Left kidney (tissue), 8 donors: ENCODE measurements around the gene DMGDH. TPM values are rescaled to one million over a fixed set of nuclear protein-coding genes. Genes with fewer than 3 reads are reported as not detected.
A peak's percentile ranks its signal among the peaks of the same experiment; 100 is the strongest.

Experiments used
- DNase-seq: peaks from one replicate; pipeline ENCODE4 v3.0.0-alpha.2; 2013
- long read RNA-seq, 8 donors: transcript quantifications; one replicate each; lab custom pipeline, GENCODE V29; 2026
- polyA plus RNA-seq: library from polyadenylated mRNA; unstranded; fragments of 120-200 nt; gene quantifications from one replicate; pipeline ENCODE4 v1.2.1, GENCODE V29; 2013; ENCODE audit not compliant: insufficient read length

The DMGDH gene
- 23.9 TPM for polyA plus RNA-seq
- long read RNA-seq, donor 1, partial matches to known transcripts: 0 of 3 reads
- long read RNA-seq, donor 1, other reads (novel, unspliced or antisense): 0 of 3 reads
- long read RNA-seq, donor 2, partial matches to known transcripts: 0 of 3 reads
- long read RNA-seq, donor 2, other reads (novel, unspliced or antisense): 0 of 3 reads
- long read RNA-seq, donor 3, partial matches to known transcripts: 0 of 3 reads
- long read RNA-seq, donor 3, other reads (novel, unspliced or antisense): 0 of 3 reads
- long read RNA-seq, donor 4, partial matches to known transcripts: 25 of 94 reads
- long read RNA-seq, donor 4, other reads (novel, unspliced or antisense): 69 of 94 reads
- long read RNA-seq, donor 5, partial matches to known transcripts: 14 of 15 reads
- long read RNA-seq, donor 5, other reads (novel, unspliced or antisense): 0 of 15 reads
- long read RNA-seq, donor 6: 0 reads
- long read RNA-seq, donor 7, partial matches to known transcripts: 790 of 871 reads
- long read RNA-seq, donor 7, other reads (novel, unspliced or antisense): 80 of 871 reads
- long read RNA-seq, donor 8, partial matches to known transcripts: 166 of 348 reads
- long read RNA-seq, donor 8, other reads (novel, unspliced or antisense): 180 of 348 reads

DNA sequence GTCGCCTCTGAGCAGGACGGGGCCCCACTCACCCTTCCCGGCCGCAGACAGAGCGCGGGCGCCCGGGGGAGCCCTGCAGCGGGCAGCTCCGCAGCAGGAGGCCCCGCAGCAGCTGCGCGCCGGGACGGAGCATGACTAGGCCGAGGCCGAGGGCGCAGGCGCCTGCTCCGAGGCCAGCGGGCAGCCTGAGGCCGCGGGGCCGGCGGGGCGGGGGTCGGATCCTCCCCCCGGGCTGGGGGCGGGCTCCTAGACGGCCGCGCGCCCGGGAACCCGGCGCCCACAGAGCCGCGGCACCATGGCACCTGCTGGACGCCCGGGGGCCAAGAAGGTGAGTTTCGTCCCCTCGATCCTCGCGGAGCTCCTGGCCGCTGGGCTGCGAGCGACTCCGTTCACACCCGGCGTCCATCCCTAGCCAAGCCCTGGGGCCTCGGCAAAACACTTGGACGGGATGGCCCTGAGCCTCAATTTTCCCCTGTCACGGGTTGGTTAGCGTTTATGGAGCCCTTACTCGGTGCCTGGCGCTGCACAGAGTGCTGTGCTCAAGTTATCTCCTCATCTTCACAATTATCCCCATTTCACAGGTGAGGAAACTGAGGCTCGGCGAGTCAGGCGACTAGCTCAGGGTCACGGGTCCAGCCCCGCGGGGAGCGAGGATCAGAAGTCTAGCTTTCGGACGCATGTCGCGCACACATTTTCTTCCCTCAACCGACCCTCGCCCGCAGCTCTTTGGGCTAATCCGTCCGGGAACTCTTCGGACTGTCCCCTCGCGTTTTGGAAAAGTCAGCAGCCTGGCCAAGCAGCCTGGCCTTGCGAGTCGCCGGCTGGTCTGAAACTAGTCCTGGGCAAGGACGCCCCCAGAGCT, at the start of gene DMGDH, which contains the start of gene BHMT2:
Gene DMGDH (minus strand): TSS at position 187 of the 862 bp plus-strand sequence. CDS start 54 bp downstream, at position 133.
Gene BHMT2 (plus strand): TSS at position 280 of the 862 bp plus-strand sequence. CDS start 16 bp downstream, at position 296.
- DNase-seq: peak; percentile 32

DNA sequence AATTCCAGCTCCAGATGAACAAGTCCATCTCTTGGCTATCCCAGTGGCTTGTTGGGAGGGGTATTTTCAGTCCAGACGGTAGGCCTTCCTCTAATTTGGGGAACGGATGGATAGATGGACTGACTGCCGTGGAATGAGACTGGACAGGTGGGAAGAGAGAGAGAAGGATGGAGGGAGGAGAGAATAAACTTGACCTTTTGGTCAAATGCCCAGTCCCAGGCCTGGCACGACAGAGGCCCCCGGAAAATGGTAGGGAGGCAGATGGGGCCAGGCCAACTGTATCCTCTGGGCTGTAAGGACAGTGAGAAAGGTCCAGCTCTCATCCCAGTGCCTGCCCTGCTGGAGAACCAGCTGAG, 43.2 kb upstream of the DMGDH start:
- no peak for DNase-seq

DNA sequence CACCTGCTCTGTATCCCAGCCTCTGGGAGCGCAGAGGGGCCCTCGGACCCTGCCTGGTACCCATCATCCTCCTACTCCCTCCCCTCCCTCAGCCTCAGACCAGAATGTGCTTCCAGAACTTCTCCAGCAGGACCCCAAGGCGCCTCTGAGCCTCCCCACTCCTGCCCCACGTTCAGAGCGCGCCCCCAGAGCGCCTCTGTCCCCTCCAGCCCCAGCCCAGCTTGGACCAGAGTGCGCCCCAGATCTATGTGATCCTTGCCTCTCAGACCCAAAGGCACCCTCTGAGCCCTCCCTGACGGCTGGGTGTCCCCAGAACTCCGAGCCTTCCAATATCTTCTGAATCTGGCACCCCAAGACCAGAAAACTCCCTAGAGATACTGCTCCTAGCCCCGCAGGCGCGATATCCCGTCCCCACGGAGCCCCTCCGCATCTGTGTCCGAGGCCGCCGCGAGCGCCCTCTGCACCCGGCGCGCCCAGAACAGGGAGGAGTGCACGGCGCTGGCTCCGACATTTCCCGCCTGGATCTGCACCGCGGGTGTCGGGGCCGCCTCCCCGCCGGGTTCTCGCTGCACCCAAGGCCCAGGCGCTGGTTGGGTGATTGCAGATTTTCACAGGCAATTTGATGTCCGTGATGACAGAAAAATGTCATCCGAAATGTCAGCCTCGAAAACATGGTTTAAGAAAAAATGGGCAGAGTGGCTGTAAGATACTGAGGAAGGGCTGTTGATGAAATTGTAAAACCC, 42.7 kb upstream of the DMGDH start:
- DNase-seq: no peak

DNA sequence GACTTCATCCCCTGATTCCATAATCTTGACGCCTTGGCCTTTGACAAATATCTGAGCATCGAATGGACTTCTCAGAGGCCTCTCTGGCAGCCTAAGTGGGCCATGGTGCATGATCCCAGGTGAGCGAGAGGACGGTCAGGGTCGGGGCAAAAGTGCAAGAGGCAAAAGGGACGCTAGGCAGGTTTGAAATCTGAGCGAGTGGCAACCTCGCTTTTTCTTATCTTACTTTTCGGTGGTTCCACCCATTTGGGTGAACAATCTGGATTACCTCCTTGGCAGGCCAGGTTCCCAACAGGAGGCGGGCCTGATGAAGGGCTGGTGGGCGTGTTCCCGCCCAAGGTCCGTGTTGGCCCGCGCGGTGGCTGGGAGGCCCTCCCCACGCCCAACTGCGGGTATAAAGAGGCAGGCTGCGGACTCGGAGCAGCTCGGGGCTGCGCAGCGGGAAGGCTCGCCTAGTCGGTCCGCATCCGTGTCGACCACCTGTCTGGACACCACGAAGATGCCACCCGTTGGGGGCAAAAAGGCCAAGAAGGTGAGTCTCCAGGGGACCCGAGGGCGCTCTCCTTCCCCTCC, 42.0 kb upstream of the DMGDH start, which contains the start of gene BHMT:
Gene BHMT (plus strand): TSS at position 423 of the 573 bp plus-strand sequence. CDS start 77 bp downstream, at position 500.
- no peak for DNase-seq

DNA sequence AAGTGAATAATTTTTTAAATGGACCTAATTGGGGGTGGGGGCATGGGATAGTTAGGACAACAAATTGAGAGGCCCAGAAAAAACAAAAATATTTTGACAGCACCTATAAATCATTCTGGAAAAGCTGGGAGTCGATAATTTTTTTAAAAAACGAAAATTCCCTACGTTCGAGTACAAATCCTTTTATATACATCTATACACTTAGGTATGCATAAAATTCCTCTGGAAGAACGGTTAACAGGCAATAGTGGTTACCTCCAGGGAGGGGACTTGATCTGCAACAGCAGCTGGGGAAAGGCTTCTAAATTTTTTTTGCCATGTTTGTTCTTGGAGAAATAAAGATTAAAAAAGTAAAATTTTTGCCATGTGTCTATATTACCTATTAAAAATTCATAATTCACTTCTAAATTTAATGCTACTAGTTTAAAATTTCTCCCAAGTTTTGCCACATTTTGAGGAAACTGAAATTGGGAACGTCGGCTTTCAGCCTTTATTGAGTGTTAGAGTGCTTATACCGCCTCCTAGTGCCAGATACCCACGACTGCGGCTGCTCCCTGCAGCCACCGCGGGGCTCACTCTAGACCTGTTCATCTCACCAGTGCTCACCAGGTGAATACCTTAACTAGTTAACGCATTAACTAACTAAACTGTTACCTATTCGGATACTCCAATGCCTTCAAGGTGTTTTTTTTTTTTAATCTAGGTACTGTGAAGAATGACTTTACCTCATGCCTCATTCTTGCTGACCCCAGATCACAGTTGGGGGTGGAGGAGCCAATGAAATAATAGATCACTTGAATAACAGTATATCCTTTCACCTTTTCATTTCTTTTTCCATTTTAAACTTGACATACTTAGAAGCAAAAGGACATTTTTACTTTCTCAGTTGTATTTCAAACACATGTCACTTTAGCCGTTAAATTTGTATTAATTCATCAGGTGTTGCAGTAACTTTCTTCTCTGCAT, 40.3 kb upstream of the DMGDH start:
- no peak for DNase-seq

- DNase-seq: no peak
Observed at GRCh38 chr5:79108792-79109191, 39.3 kb upstream of the DMGDH start.

GRCh38 chr5:79108086-79108485, 38.6 kb upstream of the DMGDH start:
- no peak for DNase-seq

GRCh38 chr5:79107020-79107796, 37.7 kb upstream of the DMGDH start:
- DNase-seq: no peak

DNA sequence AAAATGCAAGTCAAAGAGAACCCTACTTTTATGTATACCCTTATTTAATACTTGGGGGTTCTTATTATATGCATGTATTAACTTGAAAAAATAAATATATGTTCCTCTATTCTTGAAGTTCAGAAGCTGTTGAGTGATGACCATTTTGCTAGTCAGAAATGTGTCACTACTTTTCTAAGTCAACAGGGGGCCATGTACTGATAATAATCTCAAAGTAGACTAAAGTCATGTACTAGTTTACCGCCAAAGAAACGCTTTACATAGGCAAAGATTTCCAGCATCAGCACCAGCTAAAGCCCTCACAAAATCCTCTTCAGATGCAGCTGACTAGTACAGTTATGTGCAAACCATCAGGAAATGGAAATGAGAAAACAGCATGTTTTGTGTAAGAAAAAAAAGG, 36.4 kb upstream of the DMGDH start:
- no peak for DNase-seq

GRCh38 chr5:79093762-79094161, 24.3 kb upstream of the DMGDH start:
- no peak for DNase-seq

GRCh38 chr5:79091064-79091463, 21.6 kb upstream of the DMGDH start:
- DNase-seq: no peak

DNA sequence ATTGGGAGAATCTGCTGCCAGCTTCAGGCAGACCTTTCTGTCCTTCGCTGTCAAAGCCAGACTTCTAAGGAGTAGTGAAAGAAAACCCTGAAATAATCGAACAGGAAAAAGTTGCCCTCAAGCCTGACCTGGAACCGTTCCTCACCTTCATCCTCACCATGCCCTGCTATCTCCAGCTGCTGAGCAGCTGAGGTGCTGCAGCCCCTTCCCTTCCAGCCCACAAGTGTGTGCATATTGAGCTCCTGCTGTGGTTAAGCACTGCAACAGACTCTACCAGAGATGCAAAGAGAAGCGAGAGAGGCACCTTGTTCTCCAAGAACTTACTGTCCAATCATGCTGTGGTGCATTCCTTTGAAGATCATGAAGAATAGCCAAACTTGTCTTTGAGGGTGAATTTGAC, 19.0 kb upstream of the DMGDH start:
- DNase-seq: no peak

DNA sequence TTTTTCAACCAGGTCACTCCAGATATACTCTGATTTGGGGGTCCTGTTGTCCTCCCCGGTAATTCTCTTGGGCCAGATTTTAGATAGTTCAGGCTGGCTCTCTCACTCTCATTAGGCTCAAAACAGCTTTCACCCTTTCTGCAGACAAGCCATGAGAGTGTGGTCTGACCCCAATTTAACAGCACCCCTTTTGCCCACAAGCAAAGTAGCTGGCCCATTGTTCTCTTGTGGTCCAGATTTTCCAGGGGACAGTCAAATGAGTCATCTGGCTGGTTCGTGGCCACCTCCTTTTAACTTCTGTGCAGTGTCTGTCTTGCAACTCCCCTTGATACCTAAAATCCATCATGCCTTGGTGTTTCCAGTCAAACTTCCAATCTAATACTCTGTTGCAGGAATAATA, 16.6 kb upstream of the DMGDH start:
- DNase-seq: no peak

DNA sequence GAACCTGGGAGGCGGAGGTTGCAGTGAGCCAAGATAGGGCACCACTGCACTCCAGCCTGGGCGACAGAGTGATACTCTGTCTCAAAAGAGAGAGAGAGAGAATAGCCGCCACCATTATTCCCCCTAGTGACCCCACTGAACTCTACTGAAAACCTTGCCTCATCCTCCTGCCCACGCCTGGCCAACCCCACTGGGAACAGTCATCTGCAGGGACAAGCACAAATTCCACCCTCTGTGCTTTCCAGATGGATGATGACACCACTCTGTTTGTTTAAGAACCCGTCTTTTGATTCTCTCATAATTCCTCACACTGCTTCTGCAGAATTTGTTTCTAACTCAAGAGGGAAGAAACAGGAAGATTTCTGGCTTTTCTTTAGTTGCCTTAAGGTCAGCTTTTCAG, 12.3 kb upstream of the DMGDH start:
- no peak for DNase-seq

GRCh38 chr5:79080804-79081203, 11.3 kb upstream of the DMGDH start:
- no peak for DNase-seq

- peak; percentile 10 for DNase-seq
Observed at GRCh38 chr5:79077680-79078365, 8.3 kb upstream of the DMGDH start.

DNA sequence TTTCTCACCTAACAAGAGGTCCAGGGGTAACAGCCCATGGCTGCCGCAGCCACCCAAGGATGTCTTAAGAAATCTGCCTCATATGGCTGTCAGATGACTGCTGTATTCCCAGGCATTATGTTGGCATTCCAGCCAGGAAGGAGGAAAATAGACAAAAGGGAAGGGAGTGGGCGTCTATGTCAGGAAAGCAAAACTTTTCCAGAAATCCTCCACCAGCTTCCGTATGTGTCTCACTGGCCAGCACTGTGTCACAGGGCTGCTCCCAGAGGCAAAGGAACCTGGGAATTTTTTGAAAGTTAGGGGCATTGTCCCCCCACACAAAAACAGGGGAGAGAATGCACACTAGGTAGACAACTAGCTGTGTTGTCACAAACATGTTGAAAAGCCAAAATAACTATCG, 7.3 kb upstream of the DMGDH start:
- no peak for DNase-seq

GRCh38 chr5:79075646-79076426, 6.4 kb upstream of the DMGDH start:
- DNase-seq: no peak
